GM10266 (cell line): ENCODE data around the gene FRG2C.
"Not testable (repeated sequence)": the region's sequence is repeated elsewhere in the genome, so short reads cannot be mapped to it uniquely, and the experiment has no call there.

Experiments used
- DNase-seq: peaks from one replicate; pipeline ENCODE4 v3.0.0; 2012; ENCODE audit errors: extremely low spot score
- TF ChIP-seq, protein P1 (sequence below): IDR thresholded peaks from 2 replicates; pipeline ENCODE4 v1.5.1; 2012; ENCODE audit warnings: mild to moderate bottlenecking, low read depth; ENCODE audit not compliant: control insufficient read depth, insufficient read depth; ENCODE audit errors: missing control alignments

The FRG2C gene

DNA sequence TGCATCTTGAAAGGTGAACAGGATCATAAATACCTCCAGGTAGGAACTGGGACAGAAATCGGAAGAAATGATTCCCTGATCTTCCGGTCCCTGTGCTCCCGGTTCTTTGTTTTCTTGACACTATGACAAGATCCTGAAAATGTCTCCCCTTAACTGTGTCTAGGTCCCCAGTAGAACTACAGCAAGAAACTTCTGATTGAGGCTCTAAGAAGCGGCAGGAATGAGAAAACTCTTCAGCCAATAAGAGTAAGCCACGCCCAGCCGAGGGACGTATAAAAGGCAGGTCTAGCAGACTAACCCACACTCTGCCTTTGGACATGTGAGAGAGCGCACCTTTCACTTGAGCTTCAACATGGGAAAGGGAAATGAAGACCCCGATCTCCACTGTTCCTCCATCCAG lies at the start of gene FRG2C:
Gene FRG2C (plus strand): TSS at position 301 of the 400 bp plus-strand sequence. CDS start 52 bp downstream, at position 353.
- not testable (repeated sequence) for DNase-seq

DNA sequence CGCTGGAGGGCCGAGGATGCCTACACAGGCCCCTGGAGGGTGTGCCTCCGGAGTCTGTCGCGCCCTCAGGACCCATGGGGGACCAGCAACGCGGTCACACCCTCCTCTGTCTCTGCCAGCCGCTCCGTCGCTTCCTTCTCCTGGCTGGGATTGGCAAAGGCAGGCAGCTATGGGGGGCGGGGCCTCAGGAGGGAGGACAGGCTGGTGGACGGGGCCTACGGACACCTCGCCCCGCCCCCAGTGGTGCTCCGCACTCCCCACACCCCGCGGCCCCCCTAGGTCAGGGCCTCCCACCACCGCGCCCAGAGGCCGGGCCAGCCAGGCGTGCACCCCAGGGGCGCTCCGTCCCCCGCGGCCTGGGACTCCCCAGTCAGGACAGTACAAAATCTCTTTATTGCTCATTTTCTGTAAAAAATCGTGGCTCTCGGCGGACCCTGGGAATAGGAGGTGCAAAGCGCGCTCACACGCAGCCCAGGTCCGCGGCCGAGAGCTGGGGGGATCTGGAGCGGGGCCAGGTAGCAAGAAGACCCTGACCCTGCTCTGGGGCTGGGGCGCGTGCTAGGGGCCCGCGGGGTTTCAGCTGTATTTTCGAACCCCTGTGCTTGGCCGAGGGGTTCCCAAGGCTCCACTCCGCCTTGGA lies 45.3 kb upstream of the FRG2C start:
- not testable (repeated sequence) for DNase-seq

DNA sequence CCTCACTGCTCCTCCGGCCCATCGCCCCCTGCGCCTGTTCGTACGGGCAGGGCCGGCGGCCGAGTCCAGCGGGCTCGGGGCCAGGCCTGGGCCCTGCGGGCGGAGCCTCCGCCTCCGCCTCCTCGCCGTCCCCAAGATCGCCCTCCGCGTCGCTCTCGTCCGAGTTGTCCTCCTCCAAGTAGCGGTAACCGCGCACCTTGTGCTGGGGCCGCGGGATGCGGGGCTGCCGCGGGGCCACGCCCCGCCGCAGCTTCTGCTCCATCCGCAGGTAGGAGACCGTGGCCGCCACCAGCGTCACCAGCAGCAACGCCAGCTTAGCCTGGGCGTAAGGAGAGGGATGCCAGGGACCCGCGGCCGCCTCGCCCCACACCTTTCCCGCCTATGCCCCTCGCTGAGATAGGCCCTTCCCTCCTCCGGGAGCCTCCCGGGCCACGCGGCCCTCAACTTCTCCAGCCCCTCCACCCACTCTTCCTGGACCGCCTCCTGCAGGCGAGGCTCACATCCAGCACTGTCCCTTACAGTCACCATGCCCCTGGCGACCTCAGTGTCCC lies 44.6 kb upstream of the FRG2C start:
- DNase-seq, result not testable (repeated sequence)

DNA sequence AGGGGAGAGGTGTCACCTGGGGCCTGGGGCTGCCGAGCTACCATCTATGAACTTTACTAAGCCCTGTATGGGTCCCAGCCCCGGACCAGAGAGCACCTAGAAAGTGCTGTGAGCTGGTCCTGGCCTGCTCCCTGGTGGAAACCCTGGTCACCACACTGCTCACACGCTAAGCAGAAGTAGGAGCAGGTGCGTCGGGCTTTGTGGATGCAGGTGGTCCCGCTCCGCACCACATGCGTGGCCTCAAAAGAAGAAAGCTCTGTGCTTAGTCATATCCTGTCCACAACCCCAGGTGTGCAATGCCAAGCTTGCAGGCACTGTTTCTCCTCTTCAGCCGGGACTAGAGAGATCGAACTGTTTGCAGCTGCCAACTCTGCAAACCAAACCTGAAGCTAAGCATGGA lies 42.4 kb upstream of the FRG2C start:
- DNase-seq, result not testable (repeated sequence)

DNA sequence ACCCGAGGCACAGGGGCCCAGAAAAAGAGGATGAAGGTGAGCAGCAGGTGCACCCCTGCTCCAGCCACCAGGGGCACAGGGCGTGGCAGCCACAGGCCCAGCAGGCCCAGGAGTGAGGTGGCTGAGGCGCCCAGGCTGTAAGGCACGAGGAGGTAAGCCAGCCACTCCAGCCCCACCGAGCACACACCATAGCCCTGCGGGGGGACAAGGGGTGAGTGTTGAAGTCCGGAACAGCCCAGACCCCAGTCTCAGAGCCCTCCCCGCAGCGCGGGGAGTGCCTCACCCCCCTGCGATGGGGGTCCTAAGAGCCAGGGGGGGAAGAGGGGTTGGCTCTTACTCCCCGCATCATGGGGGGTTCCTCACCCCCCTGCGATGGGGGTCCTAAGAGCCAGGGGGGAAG lies 40.5 kb upstream of the FRG2C start:
- not testable (repeated sequence) for DNase-seq

DNA sequence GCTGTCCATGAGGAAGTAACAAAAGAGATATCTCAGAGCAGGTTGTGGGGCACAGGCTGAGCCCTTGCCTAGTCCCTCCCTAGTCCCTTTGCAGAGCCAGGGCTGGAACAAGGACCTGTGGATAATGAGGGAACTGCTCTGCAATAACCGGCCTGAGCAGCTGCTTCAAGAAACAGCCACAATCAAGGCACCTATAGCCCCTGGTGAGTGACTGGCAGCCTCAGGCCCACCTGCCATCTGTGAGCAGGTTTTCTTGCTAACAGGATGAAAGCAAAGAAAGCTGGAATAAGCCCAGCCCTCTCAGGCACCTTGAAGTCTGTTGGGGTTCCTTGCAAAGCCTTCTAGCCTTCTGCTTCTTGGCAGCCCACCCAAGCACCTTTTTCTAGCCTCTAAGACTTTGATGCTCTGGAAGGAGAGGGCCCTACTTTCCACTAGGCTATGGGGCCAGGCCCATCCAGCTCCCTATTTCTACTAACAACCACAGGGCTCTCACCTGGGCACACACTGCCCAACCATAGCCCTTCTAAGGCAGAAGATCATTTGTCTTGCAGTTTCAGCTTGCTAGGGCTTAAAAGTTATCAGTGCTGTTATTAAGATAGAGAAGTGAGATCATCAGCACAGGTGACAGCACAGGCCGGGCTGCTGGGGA lies 33.1 kb upstream of the FRG2C start:
- not testable (repeated sequence) for DNase-seq

DNA sequence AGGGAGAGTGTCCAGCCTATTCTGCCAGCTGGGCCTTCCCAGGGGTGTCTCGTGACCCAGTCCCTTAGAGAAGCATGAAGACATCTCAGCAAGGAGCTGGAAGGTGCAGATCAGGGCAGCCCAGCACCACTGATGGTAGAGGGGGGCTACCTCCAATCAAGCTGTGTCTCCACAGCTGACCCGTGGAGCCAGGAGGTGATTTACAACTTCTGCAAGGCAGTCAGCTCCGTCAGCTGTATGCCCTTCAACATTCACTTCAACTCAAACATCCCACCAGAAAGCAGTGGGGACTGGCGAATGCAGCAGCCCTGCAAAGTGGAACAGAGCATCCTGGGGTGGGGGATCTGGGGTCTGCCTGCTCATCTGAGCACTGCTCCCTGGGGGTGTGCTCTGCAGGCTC lies 32.6 kb upstream of the FRG2C start:
- no peak for DNase-seq
- TF ChIP-seq, protein P1, sequence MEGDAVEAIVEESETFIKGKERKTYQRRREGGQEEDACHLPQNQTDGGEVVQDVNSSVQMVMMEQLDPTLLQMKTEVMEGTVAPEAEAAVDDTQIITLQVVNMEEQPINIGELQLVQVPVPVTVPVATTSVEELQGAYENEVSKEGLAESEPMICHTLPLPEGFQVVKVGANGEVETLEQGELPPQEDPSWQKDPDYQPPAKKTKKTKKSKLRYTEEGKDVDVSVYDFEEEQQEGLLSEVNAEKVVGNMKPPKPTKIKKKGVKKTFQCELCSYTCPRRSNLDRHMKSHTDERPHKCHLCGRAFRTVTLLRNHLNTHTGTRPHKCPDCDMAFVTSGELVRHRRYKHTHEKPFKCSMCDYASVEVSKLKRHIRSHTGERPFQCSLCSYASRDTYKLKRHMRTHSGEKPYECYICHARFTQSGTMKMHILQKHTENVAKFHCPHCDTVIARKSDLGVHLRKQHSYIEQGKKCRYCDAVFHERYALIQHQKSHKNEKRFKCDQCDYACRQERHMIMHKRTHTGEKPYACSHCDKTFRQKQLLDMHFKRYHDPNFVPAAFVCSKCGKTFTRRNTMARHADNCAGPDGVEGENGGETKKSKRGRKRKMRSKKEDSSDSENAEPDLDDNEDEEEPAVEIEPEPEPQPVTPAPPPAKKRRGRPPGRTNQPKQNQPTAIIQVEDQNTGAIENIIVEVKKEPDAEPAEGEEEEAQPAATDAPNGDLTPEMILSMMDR, result no peak

DNA sequence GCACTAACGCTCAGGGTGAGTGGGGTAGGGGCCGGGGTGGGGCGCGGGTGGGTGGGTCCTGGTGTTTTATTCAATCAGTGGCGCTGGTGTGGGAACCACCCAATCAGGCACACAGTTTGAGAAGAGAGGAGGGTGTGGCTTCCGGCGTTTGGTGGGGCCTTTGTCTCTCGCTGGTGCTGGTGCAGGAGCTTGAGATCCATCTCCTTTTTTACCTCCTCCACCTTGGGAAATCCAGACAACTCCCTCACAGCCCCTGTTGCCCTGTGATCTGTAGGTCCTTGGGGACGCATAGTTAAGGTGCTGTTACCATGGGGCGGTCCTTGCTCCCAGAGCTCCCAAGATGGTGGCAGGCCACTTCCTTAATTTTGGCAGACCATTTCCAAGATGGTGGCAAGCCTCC lies 25.2 kb upstream of the FRG2C start:
- not testable (repeated sequence) for DNase-seq

DNA sequence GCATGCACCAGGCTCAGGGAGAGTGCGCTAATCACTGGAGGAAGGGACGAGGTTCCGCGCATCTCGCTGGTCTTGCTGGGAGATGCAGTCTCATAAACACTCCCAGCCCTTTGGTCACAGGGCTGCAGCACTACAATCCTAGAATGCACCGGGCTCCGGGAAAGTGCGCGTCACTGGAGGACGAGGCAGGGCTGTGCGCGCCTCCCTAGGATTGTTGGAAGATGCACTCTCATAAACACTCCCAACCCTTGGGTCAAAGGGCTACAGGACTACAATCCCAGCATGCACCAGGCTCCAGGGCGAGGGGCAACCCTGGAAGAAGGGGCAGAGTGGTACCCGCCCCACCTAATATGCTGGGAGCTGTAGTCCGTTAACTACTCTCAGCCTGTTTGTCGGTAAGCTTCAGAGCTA lies 23.0 kb upstream of the FRG2C start:
- DNase-seq, result not testable (repeated sequence)

DNA sequence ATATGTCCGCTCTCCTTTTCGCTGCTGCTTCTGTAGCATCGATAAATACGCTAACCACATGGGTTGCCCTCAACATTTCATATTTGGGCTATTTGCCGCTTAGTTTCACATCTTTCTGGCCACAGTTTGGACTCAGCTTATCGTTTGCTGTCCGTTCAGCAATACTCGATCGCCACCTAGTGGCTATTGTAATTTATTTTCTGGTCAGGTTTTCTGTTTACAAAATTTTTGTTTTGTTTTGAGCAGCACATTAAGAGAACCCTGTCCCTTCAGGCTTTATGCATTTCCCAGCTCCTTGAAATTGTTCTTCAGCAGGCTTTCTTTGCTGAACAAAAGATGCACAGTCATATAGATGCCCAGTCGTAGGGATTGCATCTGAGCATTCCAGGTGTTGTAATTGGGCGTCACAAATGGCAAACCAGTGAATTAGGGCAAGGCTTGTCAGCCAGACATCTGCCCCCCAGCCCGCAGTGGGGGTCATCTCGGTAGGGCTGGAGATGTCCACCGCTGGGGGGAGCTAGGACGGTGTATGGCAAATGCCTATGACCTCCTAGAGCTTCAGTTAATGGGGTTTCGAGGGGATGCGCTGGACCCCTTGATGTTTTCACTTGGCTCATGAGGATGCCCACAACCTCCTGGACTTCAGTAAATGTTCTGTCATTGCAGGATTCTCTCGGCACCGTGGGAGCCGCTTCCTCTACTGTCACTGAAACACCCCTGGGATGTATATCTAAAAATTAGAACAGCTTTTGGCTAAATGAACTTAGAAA lies 20.9 kb upstream of the FRG2C start:
- TF ChIP-seq, protein P1, result peak; percentile 12

DNA sequence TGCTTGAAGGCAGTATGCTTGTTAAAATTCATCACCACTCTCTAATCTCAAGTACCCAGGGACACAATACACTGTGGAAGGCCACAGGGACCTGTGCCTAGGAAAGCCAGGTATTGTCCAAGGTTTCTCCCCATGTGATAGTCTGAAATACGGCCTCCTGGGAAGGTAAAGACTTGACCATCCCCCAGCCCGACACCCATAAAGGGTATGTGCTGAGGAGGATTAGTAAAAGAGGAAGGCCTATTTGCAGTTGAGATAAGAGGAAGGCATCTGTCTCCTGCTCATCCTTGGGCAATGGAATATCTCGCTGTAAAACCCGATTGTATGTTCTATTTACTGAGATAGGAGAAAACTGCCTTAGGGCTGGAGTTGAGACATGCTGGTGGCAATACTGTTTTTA lies 18.6 kb upstream of the FRG2C start:
- not testable (repeated sequence) for DNase-seq

More for the DNA sequence above, 20.9 kb upstream of the FRG2C start:
- not testable (repeated sequence) for DNase-seq

DNA sequence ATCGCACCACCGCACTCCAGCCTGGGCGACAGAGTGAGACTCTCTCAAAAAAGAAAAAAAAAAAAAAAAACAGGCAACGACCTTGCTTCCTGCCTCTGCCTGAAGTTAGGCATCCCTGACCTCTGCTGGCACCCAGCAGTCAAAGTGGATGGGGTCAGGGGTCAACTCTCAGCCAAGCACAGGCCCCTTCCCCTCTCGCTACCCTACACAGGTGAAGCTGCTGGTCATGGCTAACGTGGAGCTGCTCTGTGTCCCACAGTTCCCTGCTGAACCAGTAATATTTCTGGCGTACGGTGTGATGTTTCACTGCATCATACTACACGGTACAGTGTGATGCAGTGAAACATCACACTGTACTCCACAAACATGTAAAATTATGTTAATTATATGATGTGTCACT lies 13.9 kb upstream of the FRG2C start:
- DNase-seq, result no peak
- TF ChIP-seq, protein P1, result no peak

DNA sequence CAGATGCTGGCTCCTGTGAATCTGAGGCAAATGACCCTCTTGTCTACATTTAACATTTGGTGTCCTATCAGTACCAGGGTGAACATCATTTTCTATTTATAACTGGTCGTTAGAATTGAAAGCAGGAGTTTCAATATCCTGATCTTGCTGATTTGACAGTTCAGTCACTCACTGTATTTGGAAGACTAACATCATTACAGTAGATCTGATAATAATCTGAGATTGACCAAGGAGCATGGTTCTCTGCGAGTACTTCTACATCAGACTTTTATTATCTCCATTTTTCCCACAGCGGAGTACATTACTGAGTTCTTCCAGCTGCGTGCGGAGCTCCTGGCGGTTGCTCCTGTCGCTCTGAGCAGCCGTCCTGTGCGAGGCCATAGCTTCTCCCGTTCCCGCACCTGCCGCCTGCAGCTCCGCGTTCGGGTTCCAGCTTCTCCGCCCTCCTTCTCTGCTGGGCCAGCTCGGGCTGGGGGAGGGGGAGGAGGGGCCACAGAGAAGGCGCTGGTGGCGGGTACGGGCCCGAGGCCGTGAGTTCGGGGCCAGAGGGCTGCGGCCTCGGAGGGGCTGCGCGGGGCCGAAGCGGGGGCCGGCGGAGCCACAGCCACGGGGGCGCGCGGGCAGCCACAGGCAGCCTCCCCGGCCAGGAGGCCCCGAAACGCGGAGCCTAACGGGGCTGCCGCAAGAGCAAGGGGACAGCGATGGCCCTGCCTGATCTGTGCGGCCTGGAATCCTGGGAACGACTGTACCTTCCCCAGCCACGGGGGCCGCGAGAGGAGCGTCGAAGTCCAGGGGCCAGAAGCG lies 8.8 kb upstream of the FRG2C start:
- not testable (repeated sequence) for DNase-seq

DNA sequence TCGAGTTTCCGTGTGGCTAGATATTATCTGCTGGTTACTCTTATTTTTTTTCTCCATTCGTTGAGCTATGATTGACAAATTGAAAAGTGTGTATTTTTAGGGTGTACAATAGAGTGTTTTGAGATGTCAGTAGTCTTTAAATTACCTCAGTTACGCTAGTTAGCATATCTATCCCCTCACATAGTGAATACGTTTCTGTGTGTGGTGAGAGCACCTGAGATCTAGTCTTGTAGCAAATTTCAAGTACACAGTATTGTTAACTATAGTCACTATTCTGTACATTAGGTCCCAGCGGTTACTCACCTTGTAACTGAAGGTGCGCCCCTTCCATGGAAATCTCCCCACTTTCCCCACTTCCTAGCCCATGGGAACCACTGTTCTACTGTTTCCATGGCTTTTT lies 8.2 kb upstream of the FRG2C start:
- not testable (repeated sequence) for DNase-seq

DNA sequence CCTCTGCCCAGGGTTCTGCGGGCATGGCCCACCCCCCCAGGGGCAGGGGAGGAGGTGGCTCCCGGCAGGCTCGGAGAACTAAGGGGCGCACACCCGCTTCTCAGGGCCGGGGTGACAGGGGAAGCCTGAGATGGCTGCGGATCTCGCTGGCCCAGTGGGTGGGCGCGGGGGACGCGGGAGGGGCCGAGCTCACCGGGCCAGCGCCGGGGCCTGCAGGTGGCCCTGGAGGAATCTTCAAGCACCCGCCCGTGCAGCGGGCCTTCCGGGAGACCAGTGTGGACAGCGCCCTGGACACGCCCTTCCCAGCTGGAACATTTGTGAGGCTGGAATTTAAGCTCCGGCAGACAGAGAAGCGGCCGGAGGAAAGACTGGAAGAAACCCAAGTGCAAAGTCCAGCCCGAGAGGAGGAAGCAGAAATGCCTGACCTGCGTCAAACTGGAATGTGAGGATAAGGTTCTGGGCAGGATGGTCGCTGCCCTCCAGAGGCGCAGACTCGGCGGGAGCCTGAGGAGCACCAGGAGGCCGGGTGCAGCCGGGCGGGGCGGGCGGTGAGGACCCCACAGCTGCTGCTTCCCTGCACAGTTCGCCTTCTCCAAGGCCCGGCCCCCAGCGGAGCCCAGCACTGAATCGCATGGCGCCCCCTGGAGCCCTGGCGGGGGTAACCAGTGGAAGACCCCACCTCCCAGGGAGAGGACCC lies 5.6 kb upstream of the FRG2C start:
- not testable (repeated sequence) for DNase-seq

DNA sequence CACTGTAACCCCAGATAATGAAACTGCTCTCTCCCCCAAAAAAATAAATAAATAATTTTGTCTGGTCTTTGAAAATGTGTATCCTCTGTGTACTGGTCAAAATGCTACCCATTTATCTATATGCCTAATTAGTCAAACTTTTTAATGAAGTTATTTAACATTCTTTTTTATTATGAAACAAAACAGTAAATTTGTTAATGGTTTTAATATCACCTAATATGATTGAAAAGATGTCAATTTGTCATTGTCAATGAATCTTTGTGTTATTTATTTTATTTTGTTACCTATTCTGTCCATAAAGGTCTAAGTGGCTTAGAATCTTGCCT lies 5.1 kb upstream of the FRG2C start:
- not testable (repeated sequence) for DNase-seq
